Vagina (tissue), 2 donors: Measurements from ENCODE around the gene MIOS.

Experiments
- CTCF ChIP-seq, 3 experiments: fragments of 450-650 bp in 2 of 3; fragments of 200-600 bp in 1 of 3; sonication (generic) in 1 of 3; IDR thresholded peaks; one replicate each; pipeline ENCODE4 v1.5.1; 2017 to 2019; ENCODE audit warnings: antibody characterized with exemption in 3 of 3, mild to moderate bottlenecking in 2 of 3, moderate library complexity in 2 of 3
- POLR2A ChIP-seq, 2 donors: fragments of 450-650 bp; IDR thresholded peaks; one replicate each; pipeline ENCODE4 v1.6.1; 2017; ENCODE audit warnings: antibody characterized with exemption in 2 of 2, mild to moderate bottlenecking in 2 of 2, moderate library complexity in 2 of 2

GRCh38 chr7:7609330-7609729 is 42.6 kb downstream of the MIOS start:
- TF ChIP-seq CTCF (IDR thresholded peaks at IDR 0.05) (no peak), POLR2A (IDR thresholded peaks at IDR 0.05) (no peak)
